T-cell (primary cell): Measurements from ENCODE around the gene CLDN2. TPM values are rescaled to one million over a fixed set of nuclear protein-coding genes. Genes with fewer than 3 reads are reported as not detected.
A peak's percentile ranks its signal among the peaks of the same experiment; 100 is the strongest.
"Not testable (repeated sequence)": the region's sequence is repeated elsewhere in the genome, so short reads cannot be mapped to it uniquely, and the experiment has no call there.

Source experiments
- ATAC-seq, 4 experiments: fragments of 200-7000 bp in 3 of 4; fragments of 150-1000 bp in 1 of 4; cut with Tn5 transposase; replicated peaks in 1 of 4; 1 replicate in 3 of 4; 2 replicates in 1 of 4; pipeline ENCODE4 v1.10.0; 2021; ENCODE audit warnings: moderate library complexity in 3 of 4, mild to moderate bottlenecking in 2 of 4, moderate number of reproducible peaks in 1 of 4
- CTCF ChIA-PET, 2 donors: fragments of 300-600 bp; sonication (Branson Sonifier 250); formaldehyde crosslinking; loops; one replicate each; lab custom pipeline; 2022; ENCODE audit warnings: antibody characterized with exemption in 2 of 2; lab: Charles Lee
- POLR2A ChIA-PET, 2 donors: fragments of 300-600 bp; sonication (Branson Sonifier 250); formaldehyde crosslinking; loops; one replicate each; lab custom pipeline; 2022; ENCODE audit warnings: antibody characterized with exemption in 2 of 2; lab: Charles Lee
- DNase-seq, 35 experiments: peaks; one replicate each; pipeline versions ENCODE4 v3.0.0 to v3.0.0-alpha.2; 2013 to 2023
- H3K27ac ChIP-seq: one replicate; pipeline ENCODE4 v1.5.1; 2013; ENCODE audit warnings: low read length
- H3K27me3 ChIP-seq, 2 experiments: replicated peaks in 1 of 2; 1 replicate in 1 of 2; 2 replicates in 1 of 2; pipeline versions ENCODE4 v1.6.1 to v1.7.0; 2013; ENCODE audit warnings: low read length in 1 of 2, mixed read lengths in 1 of 2; ENCODE audit not compliant: control insufficient read depth in 2 of 2, insufficient read depth in 2 of 2; ENCODE audit errors: extremely low read depth in 1 of 2
- H3K36me3 ChIP-seq, 2 donors: 1 replicate in 1 of 2; 2 replicates in 1 of 2; pipeline versions ENCODE4 v1.6.1 to v1.7.0; 2013; ENCODE audit warnings: low read length in 1 of 2; ENCODE audit not compliant: control insufficient read depth in 2 of 2, insufficient read depth in 1 of 2; ENCODE audit errors: extremely low read depth in 1 of 2
- H3K4me1 ChIP-seq, 2 experiments: 1 replicate in 1 of 2; 2 replicates in 1 of 2; pipeline versions ENCODE4 v1.6.1 to v1.7.0; 2013; ENCODE audit warnings: low read length in 2 of 2, mixed read lengths in 1 of 2; ENCODE audit not compliant: insufficient read depth in 2 of 2, control insufficient read depth in 1 of 2; ENCODE audit errors: extremely low read depth in 1 of 2
- H3K4me3 ChIP-seq, 2 donors: 1 replicate in 1 of 2; 2 replicates in 1 of 2; pipeline versions ENCODE4 v1.5.1 to v1.7.0; 2013; ENCODE audit warnings: mild to moderate bottlenecking in 2 of 2, low read length in 1 of 2, moderate library complexity in 1 of 2; ENCODE audit not compliant: control insufficient read depth in 1 of 2; ENCODE audit errors: extremely low read depth in 1 of 2
- H3K9me3 ChIP-seq: 2 replicates; pipeline ENCODE4 v1.7.0; 2013
- H3K27ac Mint-ChIP-seq, 2 donors: one replicate each; pipeline ENCODE4 v1.8.0; 2020 to 2021; ENCODE audit warnings: mild to moderate bottlenecking in 2 of 2, mixed read lengths in 2 of 2
- H3K27me3 Mint-ChIP-seq, 2 donors: one replicate each; pipeline ENCODE4 v1.8.0; 2021 to 2022; ENCODE audit warnings: mixed read lengths in 2 of 2
- H3K36me3 Mint-ChIP-seq: one replicate; pipeline ENCODE4 v1.8.0; 2021; ENCODE audit warnings: mixed read lengths
- H3K4me1 Mint-ChIP-seq, 3 donors: one replicate each; pipeline ENCODE4 v1.8.0; 2020 to 2022; ENCODE audit warnings: mixed read lengths in 3 of 3, mild to moderate bottlenecking in 1 of 3
- H3K4me3 Mint-ChIP-seq, 3 donors: one replicate each; pipeline ENCODE4 v1.8.0; 2020 to 2022; ENCODE audit warnings: mild to moderate bottlenecking in 3 of 3, mixed read lengths in 3 of 3, moderate library complexity in 3 of 3
- H3K9me3 Mint-ChIP-seq, 3 donors: one replicate each; pipeline ENCODE4 v1.8.0; 2020 to 2022; ENCODE audit warnings: mixed read lengths in 3 of 3
- WGBS: methylation state at CpG from one replicate; pipeline ENCODE4 v1.1.5; 2013; ENCODE audit warnings: missing lambda C conversion rate; ENCODE audit not compliant: insufficient coverage; 5-methylcytosine and 5-hydroxymethylcytosine counted together
- total RNA-seq, 35 experiments: library from RNA in 6 of 35; stranded (reverse) in 6 of 35; fragments of 120-200 nt in 1 of 35; gene quantifications; one replicate each; pipeline versions ENCODE4 v1.2.1 to v1.2.4 and lab custom pipeline; 2013 to 2026

The CLDN2 gene, protein sequence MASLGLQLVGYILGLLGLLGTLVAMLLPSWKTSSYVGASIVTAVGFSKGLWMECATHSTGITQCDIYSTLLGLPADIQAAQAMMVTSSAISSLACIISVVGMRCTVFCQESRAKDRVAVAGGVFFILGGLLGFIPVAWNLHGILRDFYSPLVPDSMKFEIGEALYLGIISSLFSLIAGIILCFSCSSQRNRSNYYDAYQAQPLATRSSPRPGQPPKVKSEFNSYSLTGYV
- total RNA-seq, result under 1 TPM in 2 of 5 donors, not detected in 3; 0.07 to 0.13 TPM
- not detected for total RNA-seq (2013)
- 0 to 0.07 (median 0) reads per million in 29 experiments for total RNA-seq (lab: John Stamatoyannopoulos, UW)

DNA sequence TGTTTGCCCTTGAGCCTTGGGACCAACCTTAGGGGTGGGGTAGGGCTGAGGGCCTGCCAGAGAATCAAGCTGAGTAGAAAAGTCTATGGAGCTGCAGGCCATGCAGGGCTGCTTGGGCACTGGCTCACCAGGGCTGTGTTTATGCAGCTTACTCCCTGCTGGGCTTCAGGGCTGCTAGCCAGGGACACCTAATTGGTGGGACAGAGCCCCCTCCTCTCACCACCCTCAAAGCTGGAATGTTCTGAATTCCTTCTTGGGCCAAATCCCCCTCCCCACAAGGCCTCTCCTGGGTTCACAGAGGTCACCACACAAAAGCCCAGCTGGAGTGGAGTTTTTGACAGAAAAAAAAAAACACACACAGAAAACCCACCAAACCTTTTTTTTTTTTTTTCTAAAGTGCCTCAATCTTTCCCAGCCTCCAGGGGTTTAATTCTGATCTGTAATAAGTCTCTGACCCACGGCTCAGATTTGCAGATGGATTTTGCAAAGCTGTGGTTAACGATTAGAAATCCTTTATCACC, at the start of gene CLDN2:
Gene CLDN2, plus strand, starts transcription at position 471 of the 521 bp plus-strand sequence. CDS start 7,827 bp downstream, outside the sequence.
- Mint-ChIP-seq H3K27me3 (peaks cover 6 to 11% of the 10 kb centered on the region in 2 donors), H3K27ac (no peak within 1 kb of the TSS)
- 53% methylated on average over 2 of the region's 2 CpGs for WGBS

DNA sequence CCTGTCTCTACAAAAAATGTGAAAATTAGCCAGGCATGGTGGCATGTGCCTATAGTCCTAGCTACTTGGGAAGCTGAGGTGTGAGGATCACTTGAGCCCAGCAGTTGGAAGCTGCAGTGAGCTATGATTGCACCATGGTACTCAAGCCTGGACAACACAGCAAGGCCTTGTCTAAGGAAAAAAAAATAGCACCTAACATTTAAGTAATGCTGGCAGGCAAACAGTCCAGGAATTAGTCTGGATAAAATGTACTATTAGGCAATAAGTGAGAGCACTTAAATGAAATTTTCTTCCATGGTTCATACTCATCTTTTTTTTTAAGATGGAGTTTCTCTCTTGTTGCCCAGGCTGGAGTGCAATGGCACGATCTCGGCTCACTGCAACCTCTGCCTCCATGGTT, 47.4 kb upstream of the CLDN2 start:
- H3K4me1 Mint-ChIP-seq, H3K36me3 ChIP-seq, H3K27ac Mint-ChIP-seq, H3K4me3 ChIP-seq, POLR2A ChIA-PET, H3K27me3 Mint-ChIP-seq, H3K36me3 Mint-ChIP-seq, H3K27ac ChIP-seq, H3K9me3 ChIP-seq, ATAC-seq, H3K9me3 Mint-ChIP-seq, H3K4me3 Mint-ChIP-seq, H3K27me3 ChIP-seq, DNase-seq, H3K4me1 ChIP-seq: not testable (repeated sequence)
- CTCF ChIA-PET, result interaction anchor here in 1 of 2 donors (0.6 kb wide), 1 partner anchor 474 kb away, joined by 3 read pairs; no protein-coding TSS in a partner anchor
- no CpG with 5 or more reads among the region's 2 CpGs for WGBS

More for the DNA sequence above, at the start of gene CLDN2:
- H3K36me3 Mint-ChIP-seq, result no peaks in the 10 kb centered on the region
- peaks cover 0 to under 1% of the 10 kb centered on the region in 2 experiments for H3K27me3 ChIP-seq
- no peaks in the 10 kb centered on the region for H3K9me3 Mint-ChIP-seq
- DNase-seq (no peak), ATAC-seq (no peak)
- H3K36me3 ChIP-seq, result no peaks in the 10 kb centered on the region
- no peak within 1 kb of the TSS for H3K4me3 Mint-ChIP-seq
- ChIA-PET POLR2A (interaction anchor here in 1 of 2 donors (0.7 kb wide), 1 partner anchor 18 kb away, joined by 16 read pairs; no protein-coding TSS in a partner anchor), CTCF (no interaction called here)
- H3K4me1 Mint-ChIP-seq, result peaks cover 20 to 26% (median 25%) of the 10 kb centered on the region in 3 donors
- H3K4me1 ChIP-seq, result peaks cover 0 to 15% of the 10 kb centered on the region in 2 experiments
- H3K9me3 ChIP-seq, result no peaks in the 10 kb centered on the region
- H3K27ac ChIP-seq, result no peak within 1 kb of the TSS
- H3K4me3 ChIP-seq, result no peak within 1 kb of the TSS

DNA sequence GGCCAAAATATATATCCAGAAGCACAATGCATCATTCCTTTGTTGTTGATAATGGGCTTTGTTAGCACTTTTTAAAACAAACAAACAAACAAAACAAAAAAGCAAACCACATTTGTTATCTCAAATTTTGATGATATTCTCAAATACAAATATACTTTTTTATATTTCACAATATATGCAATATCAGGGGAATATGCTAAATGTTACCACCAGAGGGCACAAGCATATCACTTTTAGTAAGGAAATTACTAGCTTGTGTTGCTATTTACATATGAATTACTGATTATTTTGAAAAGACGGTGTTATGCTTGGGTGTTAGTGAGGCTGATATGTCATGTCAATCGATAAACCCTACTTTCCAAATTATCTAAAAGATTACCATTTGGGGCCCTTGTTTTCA, 46.1 kb upstream of the CLDN2 start:
- no peaks in the 10 kb centered on the region for H3K4me1 ChIP-seq
- H3K36me3 Mint-ChIP-seq, result no peaks in the 10 kb centered on the region
- peaks cover 6 to 22% of the 10 kb centered on the region in 2 donors for H3K27me3 Mint-ChIP-seq
- H3K4me3 Mint-ChIP-seq, result no peak overlapping the region
- H3K4me1 Mint-ChIP-seq, result no peaks in the 10 kb centered on the region
- H3K9me3 ChIP-seq, result no peaks in the 10 kb centered on the region
- H3K27me3 ChIP-seq, result no peaks in the 10 kb centered on the region
- no peaks in the 10 kb centered on the region for H3K9me3 Mint-ChIP-seq
- H3K36me3 ChIP-seq, result no peaks in the 10 kb centered on the region
- ATAC-seq (no peak), DNase-seq (peak in 1 of 35 experiments; percentile 43)
- CTCF ChIA-PET, result interaction anchor here (0.6 to 1.4 kb wide), 4 partner anchors 665 to 1022 kb away, joined by 3 to 4 read pairs (median 4); partner anchors contain the start of gene NCBP2L (in 1 of the 2)
- no peak overlapping the region for H3K27ac Mint-ChIP-seq
- WGBS, result no CpG with 5 or more reads among the region's 2 CpGs
- POLR2A ChIA-PET, result no interaction called here
- H3K4me3 ChIP-seq, result no peak overlapping the region
- H3K27ac ChIP-seq, result no peak overlapping the region

DNA sequence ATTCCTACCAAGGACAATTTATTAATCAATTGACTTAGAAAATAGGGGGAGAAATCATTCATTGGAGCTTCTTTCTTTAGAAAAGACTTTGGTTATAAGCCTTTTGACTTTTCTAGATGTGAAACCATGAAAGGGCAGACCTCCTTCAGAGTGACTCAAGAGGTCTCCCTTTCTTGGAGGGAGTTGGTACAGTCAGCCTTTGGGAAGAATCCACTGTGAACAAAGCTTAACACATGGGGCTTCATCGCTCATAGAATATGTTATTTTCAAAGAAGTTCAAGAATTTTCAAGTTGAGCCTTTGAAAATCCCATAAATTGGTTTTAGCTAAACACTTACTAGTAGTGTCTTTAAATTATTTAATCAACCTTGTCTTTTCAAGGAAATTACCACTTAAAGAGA, 45.1 kb upstream of the CLDN2 start:
- H3K27ac Mint-ChIP-seq, result no peak overlapping the region
- no peaks in the 10 kb centered on the region for H3K27me3 ChIP-seq
- ChIA-PET POLR2A (no interaction called here), CTCF (interaction anchor here (1.0 to 1.4 kb wide), 3 partner anchors 88 to 1021 kb away, joined by 3 to 5 read pairs (median 4); partner anchors contain the start of gene NCBP2L (in 1 of the 2))
- H3K4me1 Mint-ChIP-seq, result no peaks in the 10 kb centered on the region
- no peaks in the 10 kb centered on the region for H3K4me1 ChIP-seq
- ATAC-seq (no peak), DNase-seq (no peak)
- whole genome bisulfite sequencing, result no CpG with 5 or more reads among the region's 1 CpG
- no peak overlapping the region for H3K4me3 Mint-ChIP-seq
- no peaks in the 10 kb centered on the region for H3K9me3 Mint-ChIP-seq
- no peaks in the 10 kb centered on the region for H3K9me3 ChIP-seq
- H3K36me3 ChIP-seq, result no peaks in the 10 kb centered on the region
- peaks cover 12 to 32% of the 10 kb centered on the region in 2 donors for H3K27me3 Mint-ChIP-seq
- no peak overlapping the region for H3K4me3 ChIP-seq
- no peak overlapping the region for H3K27ac ChIP-seq
- no peaks in the 10 kb centered on the region for H3K36me3 Mint-ChIP-seq

DNA sequence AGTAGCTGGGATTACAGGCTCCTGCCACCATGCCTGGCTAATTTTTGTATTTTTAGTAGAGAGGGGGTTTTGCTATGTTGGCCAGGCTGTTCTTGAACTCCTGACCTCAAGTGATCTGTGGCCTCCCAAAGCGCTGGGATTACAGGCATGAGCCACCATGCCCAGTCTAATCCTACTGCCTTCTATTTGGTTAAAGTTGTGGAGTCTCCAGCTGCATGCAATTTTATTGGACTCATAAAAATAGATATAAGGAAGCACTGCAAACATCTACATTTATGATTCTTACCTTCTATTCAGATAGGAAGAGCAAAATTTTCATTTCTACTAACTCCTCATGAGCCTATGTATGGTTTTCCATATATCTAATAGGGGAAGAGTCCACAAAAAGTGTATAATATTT, 30.7 kb upstream of the CLDN2 start:
- H3K4me1 Mint-ChIP-seq, result no peaks in the 10 kb centered on the region
- H3K27me3 Mint-ChIP-seq, result peaks cover 1 to 43% of the 10 kb centered on the region in 2 donors
- H3K9me3 Mint-ChIP-seq, result no peaks in the 10 kb centered on the region
- H3K36me3 Mint-ChIP-seq, result no peaks in the 10 kb centered on the region
- H3K4me3 Mint-ChIP-seq, result no peak overlapping the region
- Histone ChIP-seq H3K27me3 (no peaks in the 10 kb centered on the region), H3K4me1 (no peaks in the 10 kb centered on the region), H3K9me3 (no peaks in the 10 kb centered on the region), H3K4me3 (no peak overlapping the region), H3K27ac (no peak overlapping the region), H3K36me3 (no peaks in the 10 kb centered on the region)
- ChIA-PET CTCF (no interaction called here), POLR2A (no interaction called here)
- ATAC-seq (no peak), DNase-seq (no peak)
- no peak overlapping the region for H3K27ac Mint-ChIP-seq
- WGBS, result no CpG with 5 or more reads among the region's 1 CpG

DNA sequence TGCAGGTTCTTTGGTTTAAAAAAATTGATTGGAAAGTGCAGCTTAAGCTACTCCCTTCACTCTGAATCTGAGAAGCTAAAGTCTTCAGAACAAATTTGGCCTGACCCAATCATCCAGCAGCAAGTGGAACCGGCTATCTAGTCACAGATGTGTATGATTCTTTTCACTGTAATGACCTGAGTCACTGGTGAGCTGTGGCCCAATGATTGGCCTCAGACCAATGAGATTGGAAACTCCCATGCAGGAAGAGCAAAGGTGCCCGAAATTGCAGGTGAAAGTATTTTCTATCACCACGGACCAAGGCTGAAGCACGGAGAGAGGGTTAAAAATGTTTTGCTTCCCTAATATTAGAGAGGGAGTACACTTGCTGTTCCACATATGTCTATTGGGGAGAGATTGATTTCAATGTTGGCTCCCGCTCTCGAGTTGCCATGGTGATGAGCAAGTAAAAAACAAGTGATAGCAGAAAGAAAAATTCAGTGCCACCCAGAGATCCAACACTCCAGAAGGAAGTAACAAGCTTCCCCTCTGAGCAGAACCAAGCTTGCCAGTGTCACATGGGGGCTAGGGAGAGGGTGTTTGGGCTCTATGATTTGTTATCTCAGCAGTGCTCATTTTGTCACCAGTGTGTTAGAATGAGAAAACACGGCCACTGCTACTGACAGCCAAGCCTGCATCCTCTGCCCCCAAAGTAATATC, 28.3 kb upstream of the CLDN2 start:
- no peak for DNase-seq
- no peak for ATAC-seq
- no peaks in the 10 kb centered on the region for H3K9me3 ChIP-seq
- Mint-ChIP-seq H3K9me3 (no peaks in the 10 kb centered on the region), H3K4me3 (no peak overlapping the region), H3K36me3 (no peaks in the 10 kb centered on the region), H3K27me3 (peaks cover 1 to 52% of the 10 kb centered on the region in 2 donors), H3K27ac (no peak overlapping the region), H3K4me1 (no peaks in the 10 kb centered on the region)
- H3K4me3 ChIP-seq, result no peak overlapping the region
- H3K36me3 ChIP-seq, result no peaks in the 10 kb centered on the region
- POLR2A ChIA-PET, result no interaction called here
- WGBS, result no CpG with 5 or more reads among the region's 7 CpGs
- H3K27me3 ChIP-seq, result no peaks in the 10 kb centered on the region
- H3K4me1 ChIP-seq, result no peaks in the 10 kb centered on the region
- no peak overlapping the region for H3K27ac ChIP-seq
- CTCF ChIA-PET, result interaction anchor here in 1 of 2 donors (0.6 to 0.7 kb wide), 4 partner anchors 13 to 386 kb away, joined by 3 to 4 read pairs (median 4); no protein-coding TSS in a partner anchor
